ENCODE measurements around the gene POLA2. TPM values are rescaled to one million over a fixed set of nuclear protein-coding genes. Genes with fewer than 3 reads are reported as not detected.
"Not testable (repeated sequence)": the region's sequence is repeated elsewhere in the genome, so short reads cannot be mapped to it uniquely, and the experiment has no call there.

POLA2 gene
- total RNA-seq, result 2.9 TPM

GRCh38 chr11:65261591-65262380, at the start of gene POLA2:
Gene POLA2, plus strand, starts transcription at chr11:65261962. Its CDS starts 331 bp downstream, at chr11:65262293.
- peak; percentile 92 to 95 for DNase-seq (ENCODE audit: low spot score in 2 of 2)
- FAIRE-seq, result no peak

GRCh38 chr11:65212226-65212801, 49.4 kb upstream of the POLA2 start:
- no peak for FAIRE-seq
- DNase-seq (ENCODE audit: low spot score in 2 of 2), result no peak

GRCh38 chr11:65213322-65214211, 48.2 kb upstream of the POLA2 start:
- FAIRE-seq (no peak), DNase-seq (ENCODE audit: low spot score in 2 of 2) (no peak)

- DNase-seq (ENCODE audit: low spot score in 2 of 2) (no peak), FAIRE-seq (no peak)
Observed at GRCh38 chr11:65214212-65214845, 47.4 kb upstream of the POLA2 start.

- DNase-seq (ENCODE audit: low spot score in 2 of 2), result no peak
- FAIRE-seq, result no peak
Observed at GRCh38 chr11:65215441-65216076, 46.2 kb upstream of the POLA2 start.

- FAIRE-seq (no peak), DNase-seq (ENCODE audit: low spot score in 2 of 2) (no peak)
Observed at GRCh38 chr11:65216830-65217229, 44.9 kb upstream of the POLA2 start.

- FAIRE-seq (no peak), DNase-seq (ENCODE audit: low spot score in 2 of 2) (no peak)
Observed at GRCh38 chr11:65217441-65218423, 44.0 kb upstream of the POLA2 start.

- FAIRE-seq (no peak), DNase-seq (ENCODE audit: low spot score in 2 of 2) (no peak)
Observed at GRCh38 chr11:65218446-65218845, 43.3 kb upstream of the POLA2 start.

GRCh38 chr11:65219930-65220213, 41.9 kb upstream of the POLA2 start:
- DNase-seq (ENCODE audit: low spot score in 2 of 2) (no peak), FAIRE-seq (no peak)

- no peak for DNase-seq (ENCODE audit: low spot score in 2 of 2)
- FAIRE-seq, result no peak
Observed at GRCh38 chr11:65221026-65221425, 40.7 kb upstream of the POLA2 start.

- no peak for FAIRE-seq
- DNase-seq (ENCODE audit: low spot score in 2 of 2), result no peak
Observed at GRCh38 chr11:65223011-65223410, 38.8 kb upstream of the POLA2 start.

GRCh38 chr11:65224930-65225278, 36.9 kb upstream of the POLA2 start:
- DNase-seq (ENCODE audit: low spot score in 2 of 2), result no peak
- FAIRE-seq, result no peak

- FAIRE-seq, result no peak
- peak; percentile 53 to 74 for DNase-seq (ENCODE audit: low spot score in 2 of 2)
Observed at GRCh38 chr11:65225279-65226102, 36.3 kb upstream of the POLA2 start.

GRCh38 chr11:65226103-65226442, 35.7 kb upstream of the POLA2 start:
- no peak for FAIRE-seq

GRCh38 chr11:65227879-65228278, 33.9 kb upstream of the POLA2 start:
- FAIRE-seq, result no peak

More at GRCh38 chr11:65226103-65226442, 35.7 kb upstream of the POLA2 start:
- no peak for DNase-seq (ENCODE audit: low spot score in 2 of 2)

GRCh38 chr11:65236194-65237059, 25.3 kb upstream of the POLA2 start:
- FAIRE-seq, result no peak

More at GRCh38 chr11:65227879-65228278, 33.9 kb upstream of the POLA2 start:
- no peak for DNase-seq (ENCODE audit: low spot score in 2 of 2)

GRCh38 chr11:65238302-65238701, 23.5 kb upstream of the POLA2 start:
- FAIRE-seq; DNase-seq (ENCODE audit: low spot score in 2 of 2): not testable (repeated sequence)

More at GRCh38 chr11:65236194-65237059, 25.3 kb upstream of the POLA2 start:
- DNase-seq (ENCODE audit: low spot score in 2 of 2), result peak in 1 of 2 donors; percentile 50

Measured in frontal cortex (tissue), 4 donors.